Activated CD4-positive, alpha-beta T cell treated with anti-CD3 and anti-CD28 coated beads, Interleukin-2, amount 50 U/mL, for 48 hours (primary cell): Measurements from ENCODE around the gene FAM72B.
"Not testable (repeated sequence)": the region's sequence is repeated elsewhere in the genome, so short reads cannot be mapped to it uniquely, and the experiment has no call there.

Experiments used
- DNase-seq, 2 experiments: peaks; one replicate each; pipeline ENCODE4 v3.0.0-alpha.2; 2020

Gene FAM72B

DNA sequence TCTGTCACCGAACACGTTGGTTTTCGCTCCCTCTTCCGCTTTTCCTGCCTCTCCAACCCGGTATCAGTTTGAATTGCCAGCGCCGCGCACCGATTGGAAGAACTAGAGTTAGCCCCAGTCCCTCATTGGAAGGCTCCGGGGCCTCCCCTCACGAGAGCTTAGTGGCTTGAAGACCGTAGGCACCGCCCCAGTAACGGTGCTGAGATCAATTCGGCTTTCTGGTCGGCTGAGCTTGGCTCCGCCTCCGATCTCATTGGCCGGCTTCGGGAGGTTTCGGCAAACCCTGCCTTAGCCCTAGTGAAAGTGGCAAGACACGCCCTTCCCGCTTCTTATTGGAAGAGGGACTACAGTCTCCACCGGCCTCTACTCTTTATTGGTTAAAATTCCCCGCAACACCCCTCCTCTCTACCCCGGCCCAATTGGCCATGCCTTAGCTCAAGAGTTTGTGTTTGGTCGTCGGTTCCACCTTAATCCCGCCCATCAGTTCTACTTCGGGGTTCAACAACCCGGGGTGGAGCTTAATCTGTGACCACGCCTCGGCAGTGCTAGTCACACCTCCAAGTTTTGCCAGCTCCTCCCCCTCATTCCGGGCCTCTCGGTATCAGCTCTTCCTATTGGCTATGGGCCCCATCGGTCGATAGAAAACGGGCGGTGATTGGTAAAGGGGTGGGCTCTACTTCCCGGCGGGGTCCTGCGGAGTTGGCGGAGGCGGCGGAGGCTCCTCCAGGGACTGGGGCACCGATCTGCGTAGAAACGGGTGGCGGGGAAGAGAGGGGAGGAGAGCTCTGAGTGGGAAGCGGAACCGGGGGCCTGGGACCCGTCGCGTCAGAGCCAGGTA lies at the start of gene FAM72B, which contains the start of gene SRGAP2C:
Gene FAM72B (minus strand): TSS at position 51 of the 838 bp plus-strand sequence. CDS start 851 bp downstream, outside the sequence.
Gene SRGAP2C (plus strand): TSS at position 686 of the 838 bp plus-strand sequence. CDS start 2,472 bp downstream, outside the sequence.
- peak; percentile 82 to 89 for DNase-seq

DNA sequence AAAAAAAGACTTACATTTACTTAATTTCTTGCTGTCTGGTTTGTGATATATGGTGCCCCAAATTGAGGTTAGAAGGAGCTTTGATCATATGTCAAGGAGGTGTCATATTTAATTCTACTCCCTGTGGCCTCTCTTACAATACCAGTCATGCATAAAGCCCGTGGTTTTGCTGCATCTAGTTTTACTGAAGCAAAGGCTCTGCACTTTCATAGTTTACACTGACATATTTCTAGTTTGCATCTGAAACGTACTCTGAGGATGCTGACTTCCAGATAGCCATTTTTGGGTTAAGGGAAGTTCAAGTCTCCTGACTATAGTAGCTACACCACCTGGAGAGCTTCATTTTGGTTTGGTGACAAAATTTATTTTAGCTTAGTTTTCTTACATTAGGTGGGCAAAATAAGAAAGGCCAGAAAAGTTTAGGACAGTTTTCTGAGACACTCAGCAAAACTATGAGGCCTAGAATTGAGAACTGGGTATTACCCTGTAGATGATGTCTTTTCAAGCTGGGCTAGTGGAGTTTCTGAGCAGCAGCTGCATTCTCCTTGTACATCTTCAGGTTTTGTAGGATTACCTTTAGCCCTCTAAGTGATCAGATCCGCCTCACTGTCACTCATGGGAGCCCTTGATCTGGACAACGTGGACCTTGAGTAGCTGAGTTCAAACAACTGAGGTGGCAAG lies 48.4 kb upstream of the FAM72B start:
- not testable (repeated sequence) for DNase-seq

DNA sequence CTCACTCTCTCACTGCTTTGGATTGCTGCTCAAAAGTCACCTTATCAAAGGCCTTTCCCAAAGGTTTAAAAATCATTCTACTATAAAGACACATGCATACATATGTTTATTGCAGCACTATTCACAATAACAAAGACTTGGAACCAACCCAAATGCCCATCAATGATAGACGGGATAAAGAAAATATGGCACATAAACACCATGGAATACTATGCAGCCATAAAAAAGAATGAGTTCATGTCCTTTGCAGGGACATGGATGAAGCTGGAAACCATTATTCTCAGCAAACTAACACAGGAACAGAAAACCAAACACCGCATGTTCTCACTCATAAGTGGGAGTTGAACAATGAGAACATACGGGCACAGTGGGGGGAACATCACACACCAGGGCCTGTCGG lies 46.5 kb upstream of the FAM72B start:
- not testable (repeated sequence) for DNase-seq

DNA sequence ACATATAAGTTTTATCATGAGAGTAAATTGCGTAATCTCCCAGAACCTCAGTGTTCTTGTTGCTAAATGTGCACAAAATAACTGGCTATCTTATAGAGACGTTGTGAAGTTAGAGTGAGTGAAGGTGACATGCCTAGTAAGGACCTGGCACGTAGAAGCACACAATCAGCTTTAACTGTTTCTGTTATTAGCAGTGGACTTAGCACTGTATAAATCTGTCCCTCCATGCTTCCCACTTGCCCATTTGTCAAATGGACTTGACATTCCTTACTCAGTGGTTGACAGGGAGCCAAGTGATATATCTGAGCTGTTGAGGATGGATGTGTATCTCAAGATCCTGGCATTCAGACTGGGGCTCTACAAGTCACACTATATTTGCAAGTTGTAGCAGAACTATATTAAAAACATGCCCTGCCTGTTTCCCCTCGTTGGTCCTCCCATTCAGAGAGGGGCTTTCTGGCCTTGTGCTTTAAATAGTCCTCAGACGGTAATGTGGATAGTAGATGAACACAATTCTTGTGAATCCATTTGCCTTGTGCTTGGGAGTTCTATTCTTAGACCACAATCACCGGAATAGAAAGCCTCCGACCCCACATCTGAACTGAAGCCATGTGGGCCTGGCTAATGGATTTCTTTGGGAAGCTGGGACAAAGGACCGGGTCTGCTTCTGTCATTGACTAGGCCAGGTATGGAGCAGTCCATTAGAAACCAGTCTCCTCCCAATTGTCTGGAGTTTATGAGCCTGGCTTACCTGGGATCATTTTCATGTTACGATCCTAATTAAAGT lies 43.6 kb upstream of the FAM72B start:
- not testable (repeated sequence) for DNase-seq

DNA sequence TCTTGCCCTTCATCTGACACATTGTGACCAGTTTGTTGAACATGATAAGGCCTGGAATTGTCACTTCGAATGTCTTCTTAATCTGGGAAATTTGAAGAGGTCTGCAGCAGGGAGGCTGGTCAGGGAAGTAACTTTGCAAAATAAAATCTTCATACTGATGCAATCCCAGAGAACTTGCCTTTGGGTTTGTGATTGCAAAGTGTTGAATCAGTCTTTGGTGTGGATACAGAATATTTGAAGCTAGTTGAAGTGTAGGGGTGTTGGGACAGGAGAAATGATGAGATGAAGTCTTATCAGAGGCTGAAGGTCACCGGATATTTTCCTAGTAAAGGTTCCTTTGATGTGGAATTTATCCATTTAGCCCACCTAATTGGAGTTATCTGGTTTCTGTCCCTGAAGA lies 42.8 kb upstream of the FAM72B start:
- DNase-seq, result not testable (repeated sequence)

DNA sequence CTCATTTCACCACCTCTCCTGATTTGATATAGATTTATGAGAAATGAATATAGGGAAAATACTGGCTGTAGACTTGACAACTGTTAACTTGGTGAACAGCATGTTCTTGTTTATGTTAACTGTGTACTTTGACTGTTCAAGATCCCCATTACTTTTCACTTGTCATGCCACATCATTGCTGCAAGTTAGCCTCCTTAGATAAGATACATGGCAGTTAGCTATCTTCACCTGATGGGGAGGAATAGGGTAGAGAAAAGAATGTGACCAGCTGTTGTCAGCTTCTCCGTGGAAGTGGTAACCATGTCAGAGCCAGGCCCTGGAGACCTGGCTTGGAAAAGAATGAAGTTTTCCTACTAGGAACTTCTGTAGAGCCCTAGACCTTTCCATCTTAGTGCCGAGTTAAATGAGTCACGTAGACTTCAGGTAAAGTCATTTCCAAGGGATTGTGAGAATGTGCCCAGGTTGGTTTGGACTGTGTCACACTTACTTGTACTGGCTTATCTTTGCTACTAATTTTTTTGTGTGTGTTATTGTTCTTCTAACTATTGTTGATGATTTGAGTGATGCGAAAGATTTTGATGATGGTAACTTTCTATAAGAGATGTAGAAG lies 42.3 kb upstream of the FAM72B start:
- DNase-seq, result not testable (repeated sequence)

DNA sequence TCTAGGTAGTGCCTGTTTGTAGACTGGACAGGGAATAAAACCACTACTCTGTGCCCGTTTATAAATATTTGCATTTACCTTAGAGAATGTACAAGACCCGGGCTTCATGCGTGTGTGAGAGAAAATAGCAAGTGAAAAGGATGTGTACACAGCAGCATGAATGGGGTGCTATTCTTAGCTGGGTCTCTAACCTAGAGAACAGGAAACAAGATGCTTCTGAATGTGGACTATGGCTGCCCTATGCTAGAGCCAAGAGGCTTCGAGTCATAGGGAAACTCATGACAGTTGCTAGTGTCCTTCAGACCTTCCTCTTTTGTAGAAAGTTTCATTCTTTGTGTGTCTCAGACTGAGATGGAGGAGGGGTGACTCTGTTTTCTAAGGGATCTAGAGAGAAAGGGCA lies 40.6 kb upstream of the FAM72B start:
- not testable (repeated sequence) for DNase-seq

DNA sequence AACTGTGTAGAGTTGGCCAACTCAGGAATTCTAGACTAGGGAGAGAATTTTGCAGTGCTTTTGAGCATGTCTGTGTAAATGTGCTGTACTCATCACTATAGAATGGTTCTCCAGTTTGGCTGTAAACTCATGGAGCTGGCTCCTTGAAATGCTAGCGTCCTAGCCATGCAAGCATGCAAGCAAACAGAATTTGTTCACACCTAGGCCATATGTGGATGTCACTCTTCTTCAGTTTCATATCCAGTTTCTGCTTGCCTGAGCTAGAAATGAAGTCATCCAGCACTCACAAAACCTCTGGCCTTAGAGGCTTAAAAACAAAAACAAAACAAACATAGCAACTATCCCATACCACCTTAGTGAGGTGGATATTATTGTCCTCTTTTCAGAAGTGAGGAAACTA lies 37.6 kb upstream of the FAM72B start:
- DNase-seq, result not testable (repeated sequence)

DNA sequence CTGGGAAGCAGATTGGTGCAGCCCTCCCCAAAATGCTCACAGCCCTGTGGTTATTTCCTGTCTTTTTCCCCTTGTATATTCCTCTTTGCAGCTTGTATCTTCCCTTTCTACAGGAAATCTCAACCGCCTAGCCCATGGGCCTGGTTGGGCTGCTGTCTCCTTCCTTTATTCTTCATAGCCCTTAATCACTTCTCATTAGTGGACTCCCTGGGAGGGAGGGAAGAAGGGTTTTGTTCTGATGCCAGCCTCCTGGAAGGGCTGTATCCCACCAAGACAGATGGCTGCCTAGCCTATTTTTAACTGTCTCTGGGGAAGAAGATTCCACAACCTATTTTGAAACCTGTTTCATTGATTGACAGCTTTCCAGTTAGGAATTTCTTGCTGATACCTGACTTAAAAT lies 32.5 kb upstream of the FAM72B start:
- DNase-seq, result not testable (repeated sequence)

DNA sequence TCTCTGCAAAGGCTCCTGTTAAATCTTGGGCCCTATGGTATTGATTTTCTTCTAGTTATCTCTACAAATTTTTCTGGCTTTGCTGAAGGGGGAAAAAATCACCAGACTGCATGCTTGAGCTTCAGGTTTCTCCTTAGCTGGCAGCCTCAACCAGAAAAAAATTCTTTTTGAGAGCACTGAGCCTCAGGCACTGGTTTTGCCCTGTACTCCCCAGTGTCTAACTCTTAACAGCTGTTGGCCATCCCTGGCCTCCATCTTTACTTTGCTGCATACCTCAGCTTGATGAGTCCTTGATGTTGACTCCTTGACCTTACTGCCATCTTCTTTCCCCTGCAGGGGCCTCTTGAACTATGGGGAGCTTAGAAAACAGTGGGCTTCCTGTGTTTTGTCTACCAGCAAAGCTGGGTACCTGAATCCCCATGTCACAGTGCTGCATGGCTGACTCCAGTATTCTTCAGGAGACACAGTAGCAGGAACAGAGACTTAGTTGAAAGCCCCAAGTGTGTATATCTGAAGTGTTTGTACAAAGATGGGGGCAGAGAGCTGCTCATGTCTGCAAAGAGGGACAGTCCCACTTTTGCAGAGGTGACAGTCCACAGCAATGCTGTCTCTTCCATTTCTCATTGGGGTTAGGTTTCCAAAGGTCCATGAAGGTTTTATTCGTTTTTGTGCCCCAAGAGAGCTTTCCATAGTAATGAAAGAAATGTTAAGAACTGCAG lies 31.7 kb upstream of the FAM72B start:
- DNase-seq, result not testable (repeated sequence)

DNA sequence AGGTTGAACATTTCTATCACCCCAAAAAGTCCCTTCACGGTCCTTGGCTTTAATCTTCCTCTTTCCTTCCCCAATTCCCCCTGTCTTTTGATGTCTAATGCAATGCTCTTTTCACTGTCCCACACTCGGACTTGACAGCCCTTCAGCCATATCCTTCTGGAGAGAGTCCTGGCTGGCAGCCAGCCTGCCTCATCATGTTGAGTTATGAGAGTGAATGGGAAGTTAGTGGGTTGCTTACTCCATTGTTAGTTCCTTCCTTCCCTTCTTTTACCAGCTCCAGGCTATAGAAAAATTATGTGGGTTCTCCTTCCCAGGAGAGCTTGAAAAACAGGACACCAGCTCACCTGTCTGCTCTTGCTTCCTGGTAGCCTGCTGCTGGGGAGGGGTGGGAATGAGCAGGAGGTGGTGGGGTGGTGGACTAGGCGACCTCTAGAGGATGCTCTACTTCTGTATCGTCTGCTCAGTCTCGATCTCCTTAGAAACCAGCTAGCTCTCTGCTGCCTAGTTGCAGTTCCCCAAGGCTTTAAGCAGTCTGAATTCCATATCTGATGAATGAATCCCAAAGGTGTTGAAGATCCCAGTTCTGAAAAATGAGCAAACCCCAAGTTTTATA lies 30.5 kb upstream of the FAM72B start:
- DNase-seq, result not testable (repeated sequence)

DNA sequence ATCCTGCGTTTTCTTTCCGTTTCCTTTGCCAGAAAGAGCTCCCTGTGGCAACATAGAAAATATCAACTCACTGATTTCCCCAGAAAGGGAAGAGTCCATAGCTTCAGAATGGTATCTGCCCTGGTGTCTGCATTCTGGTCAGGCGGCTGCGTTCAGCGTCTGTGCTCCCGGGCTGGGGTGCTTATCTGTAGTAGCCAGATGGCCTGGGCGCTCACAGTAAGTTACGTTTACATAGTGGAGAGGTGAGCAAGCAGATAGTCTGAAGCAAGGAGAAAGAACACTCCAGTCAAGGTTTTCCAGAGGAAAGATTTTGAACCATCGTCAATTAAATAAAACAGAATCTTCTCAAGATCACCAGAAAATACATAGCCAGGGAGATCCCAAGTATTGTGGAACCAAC lies 29.4 kb upstream of the FAM72B start:
- DNase-seq, result not testable (repeated sequence)

DNA sequence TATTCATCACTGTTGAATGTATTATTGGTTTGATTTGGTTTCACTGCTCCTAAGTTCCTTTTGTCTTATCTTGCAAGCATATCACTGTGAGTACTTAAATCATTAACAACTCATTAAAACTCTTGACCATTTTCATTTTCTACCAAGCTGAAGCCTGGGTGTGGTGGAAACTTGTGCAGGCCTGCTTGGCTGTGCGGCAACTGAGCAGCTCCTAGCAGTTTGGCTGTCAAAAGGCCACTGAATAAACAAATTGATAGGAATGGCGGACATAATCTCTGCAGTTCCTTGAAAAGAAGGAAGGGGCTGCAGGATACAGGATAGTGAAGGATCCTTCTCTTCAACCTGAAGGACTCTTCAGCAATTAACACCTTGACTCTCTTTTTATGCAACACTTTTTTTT lies 26.6 kb upstream of the FAM72B start:
- not testable (repeated sequence) for DNase-seq

DNA sequence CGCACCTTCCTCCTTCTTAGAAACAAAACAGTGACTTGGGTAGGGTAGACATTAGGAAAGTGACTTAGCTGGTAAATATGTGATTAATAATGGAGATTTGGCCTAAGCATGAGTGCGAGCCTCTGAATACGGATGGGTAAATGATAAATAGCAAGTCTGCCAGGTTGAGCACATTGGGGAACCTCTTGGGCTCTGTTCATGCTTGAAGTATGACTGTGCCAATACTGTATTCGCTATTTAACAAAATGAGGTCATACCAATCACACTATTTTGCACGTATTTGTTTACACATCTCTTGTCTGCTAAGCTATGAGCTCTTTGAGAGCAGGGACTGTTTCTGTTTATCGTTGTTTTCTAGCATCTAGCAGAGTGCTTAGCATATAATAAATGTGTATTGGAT lies 24.2 kb upstream of the FAM72B start:
- not testable (repeated sequence) for DNase-seq

DNA sequence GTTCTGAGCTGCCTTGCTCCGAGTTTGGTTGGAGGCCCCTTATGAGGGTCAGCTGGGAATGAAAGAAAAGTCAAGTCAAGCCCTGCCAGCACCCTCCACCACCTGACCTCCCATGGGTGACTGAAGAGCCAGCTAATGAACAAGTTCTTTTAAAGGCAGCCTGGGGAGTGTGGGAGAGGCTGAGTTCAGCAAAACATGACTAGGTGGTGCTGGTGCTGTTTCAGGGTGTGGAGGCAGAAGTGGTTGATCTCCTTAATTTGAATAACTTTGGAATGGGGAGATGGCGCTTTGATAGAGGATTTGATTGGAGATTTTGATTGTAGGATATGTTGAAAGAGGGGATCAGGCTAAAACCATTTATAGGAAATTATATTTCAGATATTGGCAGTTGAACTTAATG lies 23.2 kb upstream of the FAM72B start:
- not testable (repeated sequence) for DNase-seq

DNA sequence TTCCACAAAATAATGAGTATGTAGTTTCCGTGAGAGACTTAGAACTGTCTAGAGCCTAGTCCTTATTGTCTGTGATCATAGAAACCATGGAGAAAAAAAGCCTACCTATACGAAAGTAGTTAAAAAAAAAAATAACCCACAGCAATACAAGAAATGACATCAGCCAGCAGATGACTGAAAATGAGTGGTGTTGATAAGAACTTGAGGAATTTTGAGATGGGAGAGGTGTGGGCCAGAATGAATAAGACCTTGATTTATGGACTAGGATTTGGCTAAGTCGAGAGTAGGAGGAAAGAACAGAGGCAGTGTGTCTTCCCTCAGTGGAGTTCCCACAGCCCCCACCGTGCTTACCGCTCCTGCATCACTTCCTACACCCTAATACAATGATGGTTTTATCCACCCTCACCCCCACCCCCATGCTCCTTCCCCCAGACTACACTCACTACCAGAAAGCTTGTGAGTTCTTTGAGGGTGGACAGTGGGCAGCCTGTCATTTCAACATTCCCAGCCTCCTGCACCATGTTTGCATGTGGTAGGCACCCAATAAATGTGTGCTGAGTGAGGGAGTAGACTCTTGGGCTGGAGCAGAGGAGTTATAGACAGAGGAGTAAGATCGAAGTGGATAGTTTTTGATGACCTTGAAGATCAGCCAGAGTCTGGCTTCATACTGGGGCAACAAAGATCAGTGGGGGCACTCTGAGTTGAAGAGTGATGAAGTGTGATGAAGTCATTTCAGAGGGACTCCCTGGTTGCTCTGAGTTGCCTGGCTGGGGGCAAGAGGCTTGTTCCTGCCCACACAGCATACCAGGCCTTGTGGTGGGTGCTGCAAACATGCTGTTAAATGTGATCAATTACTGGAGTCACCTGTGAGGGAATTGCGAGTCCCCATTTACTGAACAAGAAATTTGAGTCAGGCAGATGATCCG lies 21.9 kb upstream of the FAM72B start:
- not testable (repeated sequence) for DNase-seq

DNA sequence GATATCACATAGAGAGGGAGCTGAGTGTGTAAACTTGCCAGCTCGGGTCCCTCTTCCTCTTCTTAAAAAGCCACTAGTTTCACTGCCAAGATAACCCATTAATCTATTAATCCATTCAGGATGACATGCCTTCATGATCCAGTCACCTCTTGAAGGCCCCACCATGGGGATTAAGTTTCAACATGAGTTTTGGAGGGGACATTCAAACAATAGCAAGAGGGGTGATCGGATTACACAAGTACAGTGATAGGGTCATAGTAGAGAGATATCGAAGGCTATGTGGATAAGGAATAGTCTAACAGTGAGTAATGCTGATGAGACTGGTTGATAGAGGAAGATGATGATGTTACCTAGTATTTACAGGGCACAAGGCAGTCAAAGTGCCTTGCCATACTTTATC lies 18.8 kb upstream of the FAM72B start:
- DNase-seq, result not testable (repeated sequence)

DNA sequence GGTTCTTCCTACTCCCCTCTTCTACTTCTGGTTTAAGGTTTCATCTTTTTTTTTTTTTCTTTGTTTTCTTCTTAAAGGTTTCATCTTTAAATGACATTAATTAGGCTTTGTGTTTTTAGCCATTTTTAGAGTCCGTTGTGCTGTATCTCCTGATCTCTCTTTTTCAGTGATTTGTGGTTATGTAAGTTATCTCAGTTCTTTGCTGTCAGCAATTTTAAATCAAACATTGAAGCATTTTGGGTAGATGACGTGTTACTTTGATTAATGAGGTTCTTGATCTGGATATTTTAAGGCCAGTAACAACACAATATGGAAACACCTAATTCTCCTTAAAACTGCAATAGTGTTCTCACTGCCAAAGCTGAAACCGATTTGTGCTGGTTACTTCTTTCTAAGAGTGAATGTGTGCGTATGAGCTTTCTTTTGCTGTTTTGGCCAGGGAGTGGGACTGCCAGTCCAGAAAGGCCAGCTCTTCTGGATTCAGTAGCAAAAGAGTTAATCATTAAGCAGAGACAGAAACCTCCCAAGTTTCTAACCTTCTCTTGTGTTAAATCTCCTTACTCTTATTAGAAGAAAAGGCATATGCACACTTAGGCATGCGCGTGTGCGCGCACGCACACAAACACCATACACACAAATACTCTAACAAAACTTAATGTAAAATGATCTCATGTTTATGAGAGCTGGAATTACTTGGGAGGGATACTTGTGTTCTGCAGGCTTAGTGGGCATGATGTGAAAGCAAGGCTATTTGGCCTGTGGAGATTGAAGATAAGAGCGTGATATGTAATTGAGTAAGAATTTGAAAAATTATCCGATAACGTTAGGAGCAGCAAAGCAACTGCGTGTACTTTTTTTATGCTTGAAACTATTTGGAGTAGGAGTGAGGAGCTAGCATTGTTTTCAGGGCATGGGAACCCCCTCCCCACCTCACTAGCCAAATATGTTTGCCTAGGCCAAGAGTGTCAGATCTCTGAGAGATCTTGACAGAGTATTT lies 17.1 kb upstream of the FAM72B start:
- DNase-seq, result not testable (repeated sequence)

DNA sequence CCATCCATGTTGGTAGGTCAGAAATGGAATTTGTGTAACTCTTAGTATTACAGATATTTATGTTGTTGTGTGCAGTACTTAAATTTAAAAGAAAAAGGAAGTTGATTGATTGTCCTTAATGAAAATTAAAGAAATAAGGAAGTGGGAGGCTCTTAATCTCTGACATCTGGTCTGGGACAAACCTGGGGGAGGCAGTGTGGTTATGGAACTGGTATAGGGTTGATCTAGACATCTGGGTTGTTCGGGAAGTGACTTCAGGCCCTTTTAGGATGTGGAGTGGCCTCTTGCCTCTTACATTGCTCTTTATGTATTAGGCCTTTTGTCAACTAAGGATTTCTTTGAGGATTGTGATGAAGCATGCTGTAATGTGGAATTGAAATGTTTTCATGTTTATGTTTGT lies 16.1 kb upstream of the FAM72B start:
- DNase-seq, result not testable (repeated sequence)
